ENCODE results near the gene MUC12.
"Not testable (repeated sequence)": the region's sequence is repeated elsewhere in the genome, so short reads cannot be mapped to it uniquely, and the experiment has no call there.

DNA sequence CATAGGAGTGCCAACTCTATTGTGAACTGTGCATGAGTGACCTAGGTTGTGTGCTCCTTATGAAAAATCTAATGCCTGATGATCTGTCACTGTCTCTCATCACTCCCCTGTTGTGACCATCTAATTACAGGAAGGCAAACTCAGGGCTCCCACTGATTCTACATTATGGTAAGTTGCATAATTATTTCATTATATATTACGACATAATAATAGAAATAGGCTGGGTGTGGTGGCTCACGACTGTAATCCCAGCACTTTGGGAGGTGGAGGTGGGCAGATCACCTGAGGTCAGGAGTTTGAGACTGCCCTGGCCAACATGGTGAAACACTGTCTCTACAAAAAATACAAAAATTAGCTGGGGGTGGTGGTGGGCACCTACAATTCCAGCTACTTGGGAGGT lies 34.0 kb upstream of the MUC12 start:
- TF ChIP-seq, protein P1, sequence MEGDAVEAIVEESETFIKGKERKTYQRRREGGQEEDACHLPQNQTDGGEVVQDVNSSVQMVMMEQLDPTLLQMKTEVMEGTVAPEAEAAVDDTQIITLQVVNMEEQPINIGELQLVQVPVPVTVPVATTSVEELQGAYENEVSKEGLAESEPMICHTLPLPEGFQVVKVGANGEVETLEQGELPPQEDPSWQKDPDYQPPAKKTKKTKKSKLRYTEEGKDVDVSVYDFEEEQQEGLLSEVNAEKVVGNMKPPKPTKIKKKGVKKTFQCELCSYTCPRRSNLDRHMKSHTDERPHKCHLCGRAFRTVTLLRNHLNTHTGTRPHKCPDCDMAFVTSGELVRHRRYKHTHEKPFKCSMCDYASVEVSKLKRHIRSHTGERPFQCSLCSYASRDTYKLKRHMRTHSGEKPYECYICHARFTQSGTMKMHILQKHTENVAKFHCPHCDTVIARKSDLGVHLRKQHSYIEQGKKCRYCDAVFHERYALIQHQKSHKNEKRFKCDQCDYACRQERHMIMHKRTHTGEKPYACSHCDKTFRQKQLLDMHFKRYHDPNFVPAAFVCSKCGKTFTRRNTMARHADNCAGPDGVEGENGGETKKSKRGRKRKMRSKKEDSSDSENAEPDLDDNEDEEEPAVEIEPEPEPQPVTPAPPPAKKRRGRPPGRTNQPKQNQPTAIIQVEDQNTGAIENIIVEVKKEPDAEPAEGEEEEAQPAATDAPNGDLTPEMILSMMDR (IDR thresholded peaks at IDR 0.05) = not testable (repeated sequence)
- TF ChIP-seq ZFX (IDR thresholded peaks at IDR 0.05; ENCODE audit: borderline replicate concordance) = not testable (repeated sequence)

Data from 22Rv1 (cell line).